Astrocyte (in vitro differentiated cells and primary cell): ENCODE measurements around the gene OR8B8. TPM values are rescaled to one million over a fixed set of nuclear protein-coding genes. Genes with fewer than 3 reads are reported as not detected.

Experiments
- DNase-seq: peaks from one replicate; pipeline ENCODE4 v3.0.0-alpha.2; 2010; ENCODE audit warnings: low read depth
- FAIRE-seq: peaks from 2 replicates; lab custom pipeline; 2011; peaks lifted over from hg19 to GRCh38; lab: Jason Lieb, UNC
- H2AFZ ChIP-seq: 2 replicates; pipeline ENCODE4 v1.6.0; 2012; ENCODE audit warnings: low read depth, low read length, inconsistent platforms
- H3K27ac ChIP-seq: 2 replicates; pipeline ENCODE4 v1.5.1; 2011; ENCODE audit warnings: low read depth, low read length, inconsistent platforms
- H3K27me3 ChIP-seq: 2 replicates; pipeline ENCODE4 v1.6.0; 2011; ENCODE audit warnings: low read length, inconsistent platforms; ENCODE audit not compliant: insufficient read depth
- H3K36me3 ChIP-seq: 2 replicates; pipeline ENCODE4 v1.5.1; 2011; ENCODE audit warnings: low read length, inconsistent platforms; ENCODE audit not compliant: insufficient read depth
- H3K4me1 ChIP-seq: 2 replicates; pipeline ENCODE4 v1.5.1; 2011; ENCODE audit warnings: low read length, inconsistent platforms; ENCODE audit not compliant: insufficient read depth
- H3K4me2 ChIP-seq: 2 replicates; pipeline ENCODE4 v1.6.0; 2012; ENCODE audit warnings: low read length, inconsistent platforms
- H3K4me3 ChIP-seq: 2 replicates; pipeline ENCODE4 v1.5.1; 2011; ENCODE audit warnings: low read depth, mild to moderate bottlenecking, low read length, inconsistent platforms; ENCODE audit not compliant: insufficient read depth
- H3K79me2 ChIP-seq: 2 replicates; pipeline ENCODE4 v1.6.0; 2012; ENCODE audit warnings: mild to moderate bottlenecking, low read length, inconsistent platforms; ENCODE audit not compliant: insufficient read depth
- H3K9ac ChIP-seq: 2 replicates; pipeline ENCODE4 v1.6.0; 2012; ENCODE audit warnings: mild to moderate bottlenecking, low read length, inconsistent platforms
- H3K9me3 ChIP-seq: 2 replicates; pipeline ENCODE4 v1.5.1; 2012; ENCODE audit warnings: low read depth, mild to moderate bottlenecking, low read length, inconsistent platforms; ENCODE audit not compliant: insufficient read depth
- H4K20me1 ChIP-seq: 2 replicates; pipeline ENCODE4 v1.6.0; 2012; ENCODE audit warnings: low read length, inconsistent platforms; ENCODE audit not compliant: insufficient read depth
- H3K27ac Mint-ChIP-seq: one replicate; pipeline ENCODE4 v1.8.0; 2021; ENCODE audit warnings: mild to moderate bottlenecking, mixed read lengths; ENCODE audit not compliant: unreplicated experiment
- H3K27me3 Mint-ChIP-seq: one replicate; pipeline ENCODE4 v1.8.0; 2021; ENCODE audit warnings: low read depth, mixed read lengths; ENCODE audit not compliant: unreplicated experiment
- H3K36me3 Mint-ChIP-seq: one replicate; pipeline ENCODE4 v1.8.0; 2021; ENCODE audit warnings: low read depth, mixed read lengths; ENCODE audit not compliant: unreplicated experiment
- H3K4me1 Mint-ChIP-seq: one replicate; pipeline ENCODE4 v1.8.0; 2021; ENCODE audit warnings: low read depth, mixed read lengths; ENCODE audit not compliant: unreplicated experiment
- H3K4me3 Mint-ChIP-seq: one replicate; pipeline ENCODE4 v1.8.0; 2021; ENCODE audit warnings: mild to moderate bottlenecking, moderate library complexity, mixed read lengths; ENCODE audit not compliant: unreplicated experiment
- H3K9me3 Mint-ChIP-seq: one replicate; pipeline ENCODE4 v1.8.0; 2021; ENCODE audit warnings: mild to moderate bottlenecking, mixed read lengths; ENCODE audit not compliant: unreplicated experiment
- EZH2 ChIP-seq: IDR thresholded peaks from 2 replicates; pipeline ENCODE4 v1.6.1; 2012; ENCODE audit warnings: mild to moderate bottlenecking, low read length, inconsistent platforms; ENCODE audit not compliant: insufficient read depth
- total RNA-seq: library from RNA; stranded (reverse); gene quantifications from 2 replicates; pipeline ENCODE4 v1.2.1, GENCODE V29; 2021
- TF ChIP-seq, protein P1 (sequence below): IDR thresholded peaks from 2 replicates; pipeline ENCODE4 v1.5.1; 2011; ENCODE audit warnings: low read depth, mild to moderate bottlenecking, inconsistent platforms, low read length, moderate library complexity; ENCODE audit not compliant: insufficient read depth

OR8B8 gene
- total RNA-seq, 1 donor from 2014 or later, result not detected

GRCh38 chr11:124440608-124441007 is 4.9 kb downstream of the OR8B8 start:
- Histone ChIP-seq H4K20me1 (no peaks in the 10 kb centered on the region), H3K27ac (no peak overlapping the region), H3K4me1 (no peaks in the 10 kb centered on the region), H3K4me2 (no peak overlapping the region), H3K4me3 (no peak overlapping the region), H3K9me3 (no peaks in the 10 kb centered on the region), H3K79me2 (no peaks in the 10 kb centered on the region), H3K36me3 (no peaks in the 10 kb centered on the region), H2AFZ (no peak overlapping the region), H3K9ac (no peak overlapping the region), H3K27me3 (no peaks in the 10 kb centered on the region)
- no peak for DNase-seq
- Mint-ChIP-seq H3K4me3 (no peak overlapping the region), H3K27ac (no peak overlapping the region), H3K36me3 (no peaks in the 10 kb centered on the region), H3K9me3 (no peaks in the 10 kb centered on the region), H3K27me3 (peaks cover 8% of the 10 kb centered on the region), H3K4me1 (no peaks in the 10 kb centered on the region)
- no peak for FAIRE-seq
- TF ChIP-seq EZH2, result no peak
- TF ChIP-seq, protein P1, sequence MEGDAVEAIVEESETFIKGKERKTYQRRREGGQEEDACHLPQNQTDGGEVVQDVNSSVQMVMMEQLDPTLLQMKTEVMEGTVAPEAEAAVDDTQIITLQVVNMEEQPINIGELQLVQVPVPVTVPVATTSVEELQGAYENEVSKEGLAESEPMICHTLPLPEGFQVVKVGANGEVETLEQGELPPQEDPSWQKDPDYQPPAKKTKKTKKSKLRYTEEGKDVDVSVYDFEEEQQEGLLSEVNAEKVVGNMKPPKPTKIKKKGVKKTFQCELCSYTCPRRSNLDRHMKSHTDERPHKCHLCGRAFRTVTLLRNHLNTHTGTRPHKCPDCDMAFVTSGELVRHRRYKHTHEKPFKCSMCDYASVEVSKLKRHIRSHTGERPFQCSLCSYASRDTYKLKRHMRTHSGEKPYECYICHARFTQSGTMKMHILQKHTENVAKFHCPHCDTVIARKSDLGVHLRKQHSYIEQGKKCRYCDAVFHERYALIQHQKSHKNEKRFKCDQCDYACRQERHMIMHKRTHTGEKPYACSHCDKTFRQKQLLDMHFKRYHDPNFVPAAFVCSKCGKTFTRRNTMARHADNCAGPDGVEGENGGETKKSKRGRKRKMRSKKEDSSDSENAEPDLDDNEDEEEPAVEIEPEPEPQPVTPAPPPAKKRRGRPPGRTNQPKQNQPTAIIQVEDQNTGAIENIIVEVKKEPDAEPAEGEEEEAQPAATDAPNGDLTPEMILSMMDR, result no peak

DNA sequence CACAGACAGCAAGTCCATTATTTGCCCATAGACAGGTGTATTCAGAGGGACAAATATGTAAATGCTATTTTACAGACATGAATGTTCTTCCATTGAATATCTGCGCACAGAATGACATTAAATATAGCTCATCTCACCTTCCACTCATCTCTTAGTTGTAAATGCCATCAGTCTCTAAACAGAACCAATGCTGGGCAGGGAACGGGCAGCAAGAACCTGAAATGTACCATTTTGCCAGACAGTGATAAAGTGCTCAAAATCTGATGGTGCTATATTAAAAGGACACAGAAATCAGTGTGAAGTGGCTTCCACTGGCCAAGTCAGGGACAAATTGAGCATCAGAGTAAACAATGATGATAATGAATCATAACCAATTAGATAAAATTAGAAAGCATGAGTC is 10.8 kb downstream of the OR8B8 start:
- no peak overlapping the region for H2AFZ ChIP-seq
- no peaks in the 10 kb centered on the region for H4K20me1 ChIP-seq
- no peaks in the 10 kb centered on the region for H3K36me3 Mint-ChIP-seq
- H3K4me3 Mint-ChIP-seq, result no peak overlapping the region
- no peak for DNase-seq
- H3K36me3 ChIP-seq, result no peaks in the 10 kb centered on the region
- TF ChIP-seq, protein P1, result no peak
- no peak for TF ChIP-seq EZH2
- H3K27me3 Mint-ChIP-seq, result peaks cover 3% of the 10 kb centered on the region
- no peaks in the 10 kb centered on the region for H3K4me1 Mint-ChIP-seq
- H3K27ac Mint-ChIP-seq, result no peak overlapping the region
- no peaks in the 10 kb centered on the region for H3K79me2 ChIP-seq
- no peaks in the 10 kb centered on the region for H3K9me3 ChIP-seq
- no peak for FAIRE-seq
- H3K4me1 ChIP-seq, result no peaks in the 10 kb centered on the region
- no peak overlapping the region for H3K9ac ChIP-seq
- peaks cover 1% of the 10 kb centered on the region for H3K9me3 Mint-ChIP-seq
- no peaks in the 10 kb centered on the region for H3K27me3 ChIP-seq
- no peak overlapping the region for H3K27ac ChIP-seq
- H3K4me2 ChIP-seq, result no peak overlapping the region
- no peak overlapping the region for H3K4me3 ChIP-seq

DNA sequence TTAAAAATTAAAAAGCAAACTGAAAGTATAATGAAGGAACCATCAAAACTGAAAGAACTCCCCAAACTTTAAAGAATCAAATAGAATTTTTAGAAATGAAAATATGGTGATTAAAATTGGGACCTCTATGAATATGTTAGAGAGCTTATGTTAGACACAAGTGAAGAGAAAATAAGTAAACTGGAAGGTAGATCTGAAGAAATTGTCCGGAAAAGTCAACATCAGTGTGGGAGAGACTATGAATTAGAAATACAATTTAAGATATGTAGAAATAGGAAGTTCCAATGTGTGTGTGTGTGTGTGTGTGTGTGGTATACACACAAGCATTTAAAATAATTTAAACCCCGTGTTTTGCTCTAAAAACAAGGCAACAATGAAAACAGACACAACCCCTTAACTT is 15.9 kb downstream of the OR8B8 start:
- Histone ChIP-seq H3K27me3 (no peaks in the 10 kb centered on the region), H4K20me1 (no peaks in the 10 kb centered on the region), H3K27ac (no peak overlapping the region), H3K4me3 (no peak overlapping the region), H3K79me2 (no peaks in the 10 kb centered on the region), H3K36me3 (no peaks in the 10 kb centered on the region), H2AFZ (no peak overlapping the region), H3K9ac (no peak overlapping the region), H3K4me1 (no peaks in the 10 kb centered on the region), H3K4me2 (no peak overlapping the region), H3K9me3 (peaks cover 2% of the 10 kb centered on the region)
- no peak overlapping the region for H3K27ac Mint-ChIP-seq
- peaks cover 5% of the 10 kb centered on the region for H3K9me3 Mint-ChIP-seq
- FAIRE-seq (no peak), DNase-seq (no peak)
- H3K36me3 Mint-ChIP-seq, result no peaks in the 10 kb centered on the region
- no peak overlapping the region for H3K4me3 Mint-ChIP-seq
- no peaks in the 10 kb centered on the region for H3K4me1 Mint-ChIP-seq
- no peak for TF ChIP-seq EZH2
- no peaks in the 10 kb centered on the region for H3K27me3 Mint-ChIP-seq
